ENCODE data around the gene NKAIN1. TPM values are rescaled to one million over a fixed set of nuclear protein-coding genes. Genes with fewer than 3 reads are reported as not detected.

Gene NKAIN1
- polyA plus RNA-seq, 1 donor from 2014 or later: 33.4 TPM

GRCh38 chr1:31222176-31222575 lies 17.5 kb downstream of the NKAIN1 start:
- TF ChIP-seq EZH2 (IDR thresholded peaks at IDR 0.05; ENCODE audit: borderline replicate concordance, insufficient read depth, low read length, poor library complexity, severe bottlenecking) (no peak), MXI1 (conservative IDR thresholded peaks at IDR 0.05; ENCODE audit: poor library complexity, severe bottlenecking) (no peak), EP300 (conservative IDR thresholded peaks at IDR 0.05; ENCODE audit: poor library complexity, severe bottlenecking) (no peak), RAD21 (conservative IDR thresholded peaks at IDR 0.05) (no peak), POLR2AphosphoS5 (IDR thresholded peaks at IDR 0.05) (no peak), CTCF (IDR thresholded peaks at IDR 0.05; ENCODE audit: poor library complexity, severe bottlenecking) (no peak), SMC3 (conservative IDR thresholded peaks at IDR 0.05; ENCODE audit: poor library complexity) (no peak), TAF1 (IDR thresholded peaks at IDR 0.05; ENCODE audit: low read depth) (no peak)
- TF ChIP-seq, protein P1, sequence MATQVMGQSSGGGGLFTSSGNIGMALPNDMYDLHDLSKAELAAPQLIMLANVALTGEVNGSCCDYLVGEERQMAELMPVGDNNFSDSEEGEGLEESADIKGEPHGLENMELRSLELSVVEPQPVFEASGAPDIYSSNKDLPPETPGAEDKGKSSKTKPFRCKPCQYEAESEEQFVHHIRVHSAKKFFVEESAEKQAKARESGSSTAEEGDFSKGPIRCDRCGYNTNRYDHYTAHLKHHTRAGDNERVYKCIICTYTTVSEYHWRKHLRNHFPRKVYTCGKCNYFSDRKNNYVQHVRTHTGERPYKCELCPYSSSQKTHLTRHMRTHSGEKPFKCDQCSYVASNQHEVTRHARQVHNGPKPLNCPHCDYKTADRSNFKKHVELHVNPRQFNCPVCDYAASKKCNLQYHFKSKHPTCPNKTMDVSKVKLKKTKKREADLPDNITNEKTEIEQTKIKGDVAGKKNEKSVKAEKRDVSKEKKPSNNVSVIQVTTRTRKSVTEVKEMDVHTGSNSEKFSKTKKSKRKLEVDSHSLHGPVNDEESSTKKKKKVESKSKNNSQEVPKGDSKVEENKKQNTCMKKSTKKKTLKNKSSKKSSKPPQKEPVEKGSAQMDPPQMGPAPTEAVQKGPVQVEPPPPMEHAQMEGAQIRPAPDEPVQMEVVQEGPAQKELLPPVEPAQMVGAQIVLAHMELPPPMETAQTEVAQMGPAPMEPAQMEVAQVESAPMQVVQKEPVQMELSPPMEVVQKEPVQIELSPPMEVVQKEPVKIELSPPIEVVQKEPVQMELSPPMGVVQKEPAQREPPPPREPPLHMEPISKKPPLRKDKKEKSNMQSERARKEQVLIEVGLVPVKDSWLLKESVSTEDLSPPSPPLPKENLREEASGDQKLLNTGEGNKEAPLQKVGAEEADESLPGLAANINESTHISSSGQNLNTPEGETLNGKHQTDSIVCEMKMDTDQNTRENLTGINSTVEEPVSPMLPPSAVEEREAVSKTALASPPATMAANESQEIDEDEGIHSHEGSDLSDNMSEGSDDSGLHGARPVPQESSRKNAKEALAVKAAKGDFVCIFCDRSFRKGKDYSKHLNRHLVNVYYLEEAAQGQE (IDR thresholded peaks at IDR 0.05; ENCODE audit: borderline replicate concordance): no peak
- no peaks in the 10 kb centered on the region for H3K9me2 ChIP-seq (ENCODE audit: insufficient read depth, low read length)
- H3K4me2 ChIP-seq (ENCODE audit: low read length): no peak overlapping the region
- no peaks in the 10 kb centered on the region for H3K27me3 ChIP-seq (ENCODE audit: insufficient read depth, low read depth, low read length)
- H3K36me3 ChIP-seq (ENCODE audit: insufficient read depth, low read length): no peaks in the 10 kb centered on the region
- no peak overlapping the region for H3K27ac ChIP-seq (ENCODE audit: low read length)
- no peaks in the 10 kb centered on the region for H3K9me3 ChIP-seq (ENCODE audit: low read length)
- H3F3A ChIP-seq (ENCODE audit: insufficient read depth, low read length, poor library complexity, severe bottlenecking): no peaks in the 10 kb centered on the region
- H3K79me2 ChIP-seq (replicated peaks; ENCODE audit: insufficient read depth, low read length): peaks cover 20% of the 10 kb centered on the region
- H3K4me3 ChIP-seq (ENCODE audit: low read length): no peak overlapping the region
- H2AFZ ChIP-seq (ENCODE audit: low read depth, low read length): no peak overlapping the region
- no peak overlapping the region for H3K9ac ChIP-seq (ENCODE audit: low read length)
- H4K20me1 ChIP-seq (ENCODE audit: insufficient read depth): no peaks in the 10 kb centered on the region

DNA sequence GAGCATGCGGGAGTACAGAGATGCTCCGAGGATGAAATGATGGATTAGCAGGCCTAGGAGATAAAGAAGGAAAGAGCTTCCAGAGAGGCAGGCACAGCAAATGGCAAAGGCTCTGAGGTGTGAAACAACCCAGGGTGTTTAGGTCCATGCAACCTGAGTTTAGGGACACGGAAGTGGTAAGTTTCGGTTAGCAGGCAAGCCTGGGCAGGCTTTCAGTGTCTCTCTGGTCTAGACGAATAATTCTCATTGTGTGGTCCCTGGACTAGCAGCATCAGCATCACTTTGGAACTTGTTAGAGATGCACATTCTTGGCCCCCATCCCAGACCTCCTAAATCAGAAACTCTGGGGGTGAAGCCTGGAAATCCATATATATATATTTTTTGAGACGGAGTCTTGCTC lies 18.6 kb downstream of the NKAIN1 start:
- Histone ChIP-seq H3F3A (ENCODE audit: insufficient read depth, low read length, poor library complexity, severe bottlenecking) (no peaks in the 10 kb centered on the region), H3K4me3 (ENCODE audit: low read length) (no peak overlapping the region), H3K4me2 (ENCODE audit: low read length) (no peak overlapping the region), H3K36me3 (ENCODE audit: insufficient read depth, low read length) (no peaks in the 10 kb centered on the region), H3K27ac (ENCODE audit: low read length) (no peak overlapping the region), H3K79me2 (replicated peaks; ENCODE audit: insufficient read depth, low read length) (peaks cover 11% of the 10 kb centered on the region), H3K9ac (ENCODE audit: low read length) (no peak overlapping the region), H2AFZ (ENCODE audit: low read depth, low read length) (no peak overlapping the region), H3K9me3 (ENCODE audit: low read length) (no peaks in the 10 kb centered on the region), H4K20me1 (ENCODE audit: insufficient read depth) (no peaks in the 10 kb centered on the region), H3K9me2 (ENCODE audit: insufficient read depth, low read length) (no peaks in the 10 kb centered on the region), H3K27me3 (ENCODE audit: insufficient read depth, low read depth, low read length) (no peaks in the 10 kb centered on the region)
- no peak for TF ChIP-seq TAF1 (IDR thresholded peaks at IDR 0.05; ENCODE audit: low read depth)
- no peak for TF ChIP-seq POLR2AphosphoS5 (IDR thresholded peaks at IDR 0.05)
- no peak for TF ChIP-seq SMC3 (conservative IDR thresholded peaks at IDR 0.05; ENCODE audit: poor library complexity)
- no peak for TF ChIP-seq CTCF (IDR thresholded peaks at IDR 0.05; ENCODE audit: poor library complexity, severe bottlenecking)
- no peak for TF ChIP-seq EZH2 (IDR thresholded peaks at IDR 0.05; ENCODE audit: borderline replicate concordance, insufficient read depth, low read length, poor library complexity, severe bottlenecking)

Data from neural cell (in vitro differentiated cells).